Sigmoid colon (tissue), 4 donors: ENCODE data around the gene BST2.

Experiments used
- CTCF ChIP-seq, 4 experiments: fragments of 450-650 bp in 3 of 4; fragments of 200-600 bp in 1 of 4; IDR thresholded peaks; one replicate each; pipeline ENCODE4 v1.5.1; 2016 to 2019; ENCODE audit warnings: antibody characterized with exemption in 4 of 4, mild to moderate bottlenecking in 3 of 4, moderate library complexity in 2 of 4
- EP300 ChIP-seq, 4 donors: sonication (generic); formaldehyde crosslinking; IDR thresholded peaks; one replicate each; pipeline ENCODE4 v1.6.1; 2017; ENCODE audit warnings: antibody characterized with exemption in 4 of 4
- POLR2A ChIP-seq, 2 donors: fragments of 450-650 bp; IDR thresholded peaks; one replicate each; pipeline ENCODE4 v1.6.1; 2016; ENCODE audit warnings: antibody characterized with exemption in 2 of 2, mild to moderate bottlenecking in 2 of 2, moderate library complexity in 2 of 2
- POLR2AphosphoS5 ChIP-seq, 4 donors: sonication (generic); formaldehyde crosslinking; IDR thresholded peaks; one replicate each; pipeline ENCODE4 v1.6.1; 2017; ENCODE audit warnings: antibody characterized with exemption in 4 of 4

GRCh38 chr19:17380426-17381138 lies 24.8 kb downstream of the BST2 start:
- TF ChIP-seq CTCF (IDR thresholded peaks at IDR 0.05) (no peak), EP300 (IDR thresholded peaks at IDR 0.05) (no peak), POLR2A (IDR thresholded peaks at IDR 0.05) (no peak), POLR2AphosphoS5 (IDR thresholded peaks at IDR 0.05) (no peak)
